Measurements from ENCODE around the gene FEZ2. TPM values are rescaled to one million over a fixed set of nuclear protein-coding genes. Genes with fewer than 3 reads are reported as not detected.

Gene FEZ2
- total and polyA plus RNA-seq, 10 of the 15 experiments (the other 5 are each of a cell fraction or from before 2014, with no cell fraction given) = 3.0 to 15.4 (median 6.6) TPM

GRCh38 chr2:36587101-36587500, 10.9 kb downstream of the FEZ2 start:
- Histone ChIP-seq H3K79me2 (ENCODE audit: control insufficient read depth, insufficient read depth, low read length) (no peaks in the 10 kb centered on the region; the same call in 1 of the 2 replicates), H3K36me3 (ENCODE audit: control insufficient read depth in 2 of 2, insufficient read depth in 2 of 2, low read length in 1 of 2) (peaks cover 2 to 9% of the 10 kb centered on the region in 2 experiments; a peak in 3 of 4 replicates), H2AFZ (ENCODE audit: control insufficient read depth, low read depth, low read length) (no peak overlapping the region), H3K4me3 (no peak overlapping the region), H4K20me1 (ENCODE audit: control insufficient read depth, insufficient read depth) (no peaks in the 10 kb centered on the region), H3K27ac (ENCODE audit: control insufficient read depth, insufficient read depth) (no peak overlapping the region), H3K4me1 (ENCODE audit: control insufficient read depth, insufficient read depth, low read length) (no peaks in the 10 kb centered on the region), H3K27me3 (replicated peaks in 1 of 2; ENCODE audit: control insufficient read depth in 2 of 2, insufficient read depth in 2 of 2, low read length in 1 of 2) (no peaks in the 10 kb centered on the region), H3K4me2 (ENCODE audit: control insufficient read depth, insufficient read depth) (no peak overlapping the region), H3K9me3 (replicated peaks; ENCODE audit: control insufficient read depth, insufficient read depth, low read length) (no peaks in the 10 kb centered on the region), H3K9ac (ENCODE audit: control insufficient read depth, insufficient read depth, low read length) (no peak overlapping the region)
- ChIA-PET POLR2A (no interaction called here), RAD21 (ENCODE audit: unreplicated experiment) (no interaction called here), CTCF (no interaction called here), SMC1A (ENCODE audit: uncharacterized antibody, unreplicated experiment) (no interaction called here)
- ATAC-seq (no peak), DNase-seq (ENCODE audit: low read depth, low spot score) (no peak), FAIRE-seq (no peak)
- in situ Hi-C loops (cut with MboI) = no loop called here
- 100% methylated on average over 1 of the region's 1 CpG for WGBS (ENCODE audit: insufficient coverage, insufficient replicate concordance, low lambda C conversion rate, missing lambda C conversion rate)
- intact Hi-C loops (cut with micrococcal nuclease; ENCODE audit: unreplicated experiment) = no loop called here
- no TSS peak for BruUV-seq (replicated peaks)
- TF ChIP-seq IRF4 (IDR thresholded peaks at IDR 0.05; ENCODE audit: low read depth, low read length) (no peak), BCLAF1 (IDR thresholded peaks at IDR 0.05) (no peak), CUX1 (IDR thresholded peaks at IDR 0.05; ENCODE audit: insufficient replicate concordance, low read depth, low read length) (no peak), MEF2A (IDR thresholded peaks at IDR 0.05; ENCODE audit: insufficient read depth, low read depth, low read length) (no peak), ZBTB4 (CRISPR knock-in tag; IDR thresholded peaks at IDR 0.05) (no peak), SPI1 (IDR thresholded peaks at IDR 0.05; ENCODE audit: borderline replicate concordance, insufficient read depth, low read depth, low read length) (no peak), ZBTB11 (CRISPR knock-in tag; IDR thresholded peaks at IDR 0.05) (no peak)

Data from GM12878 (cell line).